Ectodermal cell (in vitro differentiated cells): ENCODE data around the gene PRKD2.
A peak's percentile ranks its signal among the peaks of the same experiment; 100 is the strongest.
"Not testable (repeated sequence)": the region's sequence is repeated elsewhere in the genome, so short reads cannot be mapped to it uniquely, and the experiment has no call there.

Experiments
- H3K27ac ChIP-seq: 2 replicates; pipeline ENCODE4 v1.7.0; 2013; ENCODE audit warnings: mild to moderate bottlenecking, low read depth, low read length; ENCODE audit not compliant: insufficient read depth, poor library complexity, severe bottlenecking
- H3K27me3 ChIP-seq: 2 replicates; pipeline ENCODE4 v1.7.0; 2013; ENCODE audit warnings: mild to moderate bottlenecking, low read length; ENCODE audit not compliant: insufficient read depth, control insufficient read depth, poor library complexity, severe bottlenecking
- H3K36me3 ChIP-seq: one replicate; pipeline ENCODE4 v1.7.0; 2013; ENCODE audit warnings: low read length; ENCODE audit not compliant: control insufficient read depth, insufficient read depth
- H3K4me1 ChIP-seq: one replicate; pipeline ENCODE4 v1.7.0; 2013; ENCODE audit warnings: low read length; ENCODE audit not compliant: control insufficient read depth, insufficient read depth
- H3K4me3 ChIP-seq: 2 replicates; pipeline ENCODE4 v1.7.0; 2013; ENCODE audit warnings: low read depth, low read length, control low read depth; ENCODE audit not compliant: insufficient read depth
- H3K9me3 ChIP-seq: 2 replicates; pipeline ENCODE4 v1.7.0; 2013; ENCODE audit warnings: mild to moderate bottlenecking, low read length, moderate library complexity; ENCODE audit not compliant: control insufficient read depth
- WGBS, 2 experiments: methylation state at CpG; one replicate each; pipeline ENCODE4 v1.1.7; 2013; ENCODE audit warnings: missing lambda C conversion rate in 2 of 2; 5-methylcytosine and 5-hydroxymethylcytosine counted together

Gene PRKD2

DNA sequence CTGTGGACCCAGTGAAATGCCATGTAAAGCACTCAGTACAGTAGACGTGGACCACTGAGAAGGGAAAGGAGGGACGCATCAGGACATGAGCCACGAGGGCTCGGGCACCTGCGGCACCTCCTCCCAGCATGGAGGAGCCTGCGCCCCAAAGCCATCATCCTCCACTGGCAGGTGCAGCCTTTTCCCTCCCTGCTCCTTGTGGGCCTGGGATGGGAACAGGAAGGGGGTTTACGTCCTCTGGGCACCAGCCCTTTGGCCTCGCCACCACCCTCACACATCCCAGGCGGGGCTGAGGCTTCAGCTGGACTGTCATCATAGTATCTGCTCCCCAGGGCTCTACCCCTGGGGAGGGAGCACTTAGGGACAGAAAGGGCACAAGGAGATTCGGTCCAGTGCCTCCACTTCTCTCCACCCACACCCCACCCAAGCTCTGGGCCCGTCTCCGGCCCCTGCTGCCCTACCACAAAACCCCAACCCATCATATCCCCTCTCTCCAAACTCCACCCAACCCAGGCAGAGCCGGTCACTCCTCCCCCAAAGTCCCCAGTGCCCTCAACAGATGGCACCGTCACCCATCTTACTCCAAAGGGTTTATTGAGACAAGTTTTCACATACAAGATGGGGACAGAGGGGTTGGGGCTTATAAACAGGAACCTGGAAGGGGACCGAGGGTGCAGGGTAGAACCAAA, 2.2 kb upstream of the PRKD2 start:
- peaks cover 14% of the 10 kb centered on the region for H3K4me1 ChIP-seq
- H3K27ac ChIP-seq: no peak overlapping the region
- no peak overlapping the region for H3K4me3 ChIP-seq
- WGBS, 2 experiments: 90% methylated on average over 15 of the region's 15 CpGs
- no peaks in the 10 kb centered on the region for H3K27me3 ChIP-seq
- no peaks in the 10 kb centered on the region for H3K9me3 ChIP-seq
- peaks cover 26% of the 10 kb centered on the region for H3K36me3 ChIP-seq

DNA sequence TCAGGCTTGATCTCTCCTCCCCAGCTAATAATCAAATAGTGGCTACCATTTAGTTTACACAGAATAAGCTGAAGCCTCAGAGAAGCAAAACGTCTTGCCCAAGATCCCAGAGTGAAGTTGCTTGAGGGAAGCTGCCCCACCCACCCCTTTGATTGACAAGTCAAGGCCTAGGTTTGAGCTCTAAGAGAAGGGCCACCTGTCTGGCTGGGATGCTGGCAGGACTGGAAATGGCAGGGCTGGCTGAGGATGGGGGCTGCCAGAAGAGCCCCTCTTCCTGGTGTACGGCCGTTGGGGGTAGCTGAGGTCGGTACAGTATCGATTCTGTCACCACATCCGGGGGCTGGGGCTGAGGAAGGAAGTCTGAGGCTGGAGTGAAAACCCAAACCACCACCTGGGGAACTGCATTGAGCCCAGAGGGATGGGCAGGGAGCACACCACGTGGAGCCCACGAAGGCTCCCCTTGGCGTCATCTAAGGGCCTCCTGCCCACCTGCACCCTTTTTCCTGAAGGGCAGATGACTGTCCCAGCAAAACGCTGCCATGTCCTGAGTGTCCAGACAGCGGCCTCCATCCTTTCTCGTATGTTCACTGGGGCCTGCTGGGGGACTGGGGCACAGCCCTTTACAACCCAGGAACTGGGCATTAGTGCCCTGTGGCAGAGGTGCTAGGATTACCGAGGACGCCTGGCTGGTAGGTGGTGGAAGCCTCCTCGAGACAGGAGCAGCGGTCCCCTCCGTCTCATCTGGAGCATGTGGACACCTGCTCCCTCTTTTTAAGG, 1.4 kb upstream of the PRKD2 start:
- peaks cover 14% of the 10 kb centered on the region for H3K4me1 ChIP-seq
- H3K4me3 ChIP-seq: no peak overlapping the region
- H3K27ac ChIP-seq: no peak overlapping the region
- WGBS, 2 experiments: 81 to 82% methylated on average over 17 of the region's 17 CpGs
- peaks cover 18% of the 10 kb centered on the region for H3K36me3 ChIP-seq
- H3K9me3 ChIP-seq: no peaks in the 10 kb centered on the region
- no peaks in the 10 kb centered on the region for H3K27me3 ChIP-seq

DNA sequence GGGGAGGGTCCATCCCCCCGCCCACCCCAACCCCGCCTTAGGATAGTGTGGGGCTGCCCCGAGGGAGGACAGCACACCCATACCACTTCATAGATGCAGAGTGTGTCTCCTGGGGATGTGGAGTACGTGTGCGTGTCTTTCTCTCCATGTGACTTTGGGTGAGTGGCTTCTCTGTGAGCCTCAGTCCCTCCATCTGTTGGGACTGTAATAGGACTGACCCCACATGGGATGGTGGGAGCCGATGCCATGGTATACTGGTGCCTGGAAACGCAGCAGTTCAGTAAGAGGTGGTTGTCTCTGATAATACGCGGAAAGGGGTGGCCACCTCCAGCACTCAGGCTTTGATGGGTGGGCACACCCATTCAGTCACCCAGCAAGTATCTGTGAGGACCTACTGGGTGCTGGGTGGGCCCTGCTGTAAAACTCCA, 816 bp upstream of the PRKD2 start:
- Histone ChIP-seq H3K36me3 (peaks cover 12% of the 10 kb centered on the region), H3K9me3 (no peaks in the 10 kb centered on the region)

DNA sequence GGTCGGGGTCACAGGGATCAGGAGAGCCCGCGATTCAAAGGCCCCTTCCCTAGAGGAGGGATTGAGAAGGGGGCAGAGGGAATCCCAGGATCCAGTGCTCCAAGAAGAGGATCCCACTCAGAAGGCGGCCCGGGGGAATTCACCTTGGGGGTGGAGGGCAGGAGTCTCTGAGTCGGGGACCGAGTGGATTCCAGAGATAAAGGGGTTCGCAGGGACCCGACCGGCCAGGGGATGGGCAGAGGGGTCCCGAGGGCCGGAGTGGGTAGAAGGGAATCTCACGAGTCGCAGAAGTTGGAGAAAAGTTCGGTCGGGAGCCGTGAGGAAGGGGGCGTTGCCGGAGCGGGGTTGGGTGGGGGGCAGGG, 261 bp downstream of the PRKD2 start:
- Histone ChIP-seq H3K36me3 (peaks cover 8% of the 10 kb centered on the region), H3K4me3 (peak overlapping the region; percentile 82), H3K27me3 (no peaks in the 10 kb centered on the region), H3K4me1 (peaks cover 14% of the 10 kb centered on the region), H3K9me3 (no peaks in the 10 kb centered on the region), H3K27ac (peak overlapping the region; percentile 63)
- 0% methylated on average over 20 of the region's 20 CpGs for WGBS, 2 experiments

More for the DNA sequence above, 816 bp upstream of the PRKD2 start:
- Histone ChIP-seq H3K27ac (no peak overlapping the region), H3K4me3 (peak overlapping the region; percentile 82), H3K4me1 (peaks cover 14% of the 10 kb centered on the region), H3K27me3 (no peaks in the 10 kb centered on the region)
- WGBS, 2 experiments: 63 to 68% methylated on average over 6 to 9 of the region's 9 CpGs

DNA sequence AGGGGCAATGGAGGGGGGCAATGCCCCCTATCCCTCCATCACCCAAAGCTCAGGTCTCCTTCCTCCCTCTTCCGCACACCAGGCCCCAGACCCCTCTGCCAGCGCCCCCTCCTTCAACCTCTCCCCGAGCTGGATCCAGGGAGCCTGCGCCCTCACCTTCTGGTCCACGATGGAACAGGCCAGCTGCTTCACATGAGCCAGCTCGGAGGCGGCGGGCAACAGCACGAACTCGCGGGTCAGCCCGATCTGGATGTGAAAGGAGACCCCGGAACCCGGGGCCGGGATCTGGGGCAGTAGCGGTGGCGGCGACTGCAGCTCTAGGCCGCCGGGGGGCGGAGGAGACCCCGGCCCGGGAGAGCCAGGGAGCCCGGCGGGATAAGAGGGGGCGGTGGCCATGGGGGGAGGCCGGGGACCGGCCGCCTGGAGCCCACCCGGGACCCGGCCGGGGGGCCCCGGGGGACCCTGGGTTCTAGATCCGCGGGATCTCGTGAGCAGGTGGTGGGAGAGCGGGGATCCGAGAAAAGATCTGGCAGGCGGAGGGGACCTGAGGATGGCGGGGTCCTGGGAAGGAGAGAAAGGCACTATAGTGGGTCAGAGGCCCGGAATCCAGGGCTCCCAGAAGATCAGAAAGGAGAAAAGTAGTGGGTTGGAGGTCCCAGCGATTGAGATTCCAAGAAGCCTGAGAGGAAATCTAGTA, 791 bp downstream of the PRKD2 start:
- Histone ChIP-seq H3K36me3 (peaks cover 2% of the 10 kb centered on the region), H3K27me3 (no peaks in the 10 kb centered on the region), H3K27ac (peak overlapping the region; percentile 63), H3K4me1 (peaks cover 14% of the 10 kb centered on the region), H3K9me3 (no peaks in the 10 kb centered on the region), H3K4me3 (peak overlapping the region; percentile 82)
- 1% methylated on average over 42 of the region's 42 CpGs for WGBS, 2 experiments

DNA sequence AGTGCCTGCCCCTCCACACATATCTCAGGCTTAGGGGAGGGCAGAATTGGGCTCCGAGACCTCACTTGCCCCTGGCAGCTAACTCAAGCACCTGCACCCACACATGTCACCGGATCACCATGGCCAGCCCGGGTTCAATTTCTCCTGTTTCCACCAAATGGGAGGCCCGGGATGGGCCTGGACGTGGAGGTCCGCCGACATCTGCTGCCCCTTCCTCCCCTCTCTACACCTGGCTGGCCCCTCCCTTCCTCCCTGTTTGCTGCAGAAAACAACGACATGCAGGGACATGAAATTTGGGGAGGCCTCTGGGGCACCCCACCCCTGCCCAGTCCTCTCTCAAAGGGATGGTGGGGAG, 1.3 kb downstream of the PRKD2 start:
- no peaks in the 10 kb centered on the region for H3K36me3 ChIP-seq
- no peaks in the 10 kb centered on the region for H3K9me3 ChIP-seq
- H3K4me3 ChIP-seq: peak overlapping the region; percentile 82
- no peak overlapping the region for H3K27ac ChIP-seq
- no peaks in the 10 kb centered on the region for H3K27me3 ChIP-seq
- H3K4me1 ChIP-seq: peaks cover 14% of the 10 kb centered on the region
- 13 to 14% methylated on average over 8 of the region's 8 CpGs for WGBS, 2 experiments

DNA sequence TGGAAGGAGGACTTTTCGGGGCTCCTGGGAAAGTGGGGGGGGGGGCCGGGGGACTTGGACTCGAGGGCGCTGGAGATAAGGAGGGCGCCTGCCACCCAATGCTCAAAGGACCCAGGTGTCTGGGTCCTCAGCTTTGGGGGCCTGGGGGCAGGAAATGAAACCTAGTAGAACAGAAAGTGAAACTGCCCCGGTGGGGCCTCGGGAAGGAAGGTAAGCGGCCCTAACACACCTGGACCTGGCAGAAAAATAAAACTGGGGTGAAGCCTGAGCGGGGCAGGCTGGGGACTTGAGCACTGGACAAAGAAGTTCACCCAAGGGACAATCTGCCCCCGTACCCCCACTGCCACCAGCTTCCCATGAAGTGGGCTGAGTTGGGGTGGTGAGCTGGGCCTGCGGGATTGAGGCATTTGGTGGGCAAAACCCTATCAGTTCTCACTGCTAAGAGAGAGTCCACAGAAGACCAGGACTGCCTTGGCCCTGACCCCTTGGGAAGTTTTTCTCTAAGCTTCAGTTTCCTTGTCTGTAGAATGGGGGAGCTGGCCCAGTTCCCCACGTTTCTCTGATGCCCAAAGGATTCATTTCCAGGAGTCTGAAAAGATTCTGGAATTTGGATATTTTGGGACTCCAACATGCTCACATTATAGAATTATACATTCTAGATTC, 2.3 kb downstream of the PRKD2 start:
- Histone ChIP-seq H3K4me1 (peaks cover 14% of the 10 kb centered on the region), H3K27ac (no peak overlapping the region), H3K9me3 (no peaks in the 10 kb centered on the region), H3K27me3 (no peaks in the 10 kb centered on the region), H3K36me3 (peaks cover 2% of the 10 kb centered on the region), H3K4me3 (peak overlapping the region; percentile 61)
- WGBS, 2 experiments: 21 to 26% methylated on average over 12 of the region's 12 CpGs

DNA sequence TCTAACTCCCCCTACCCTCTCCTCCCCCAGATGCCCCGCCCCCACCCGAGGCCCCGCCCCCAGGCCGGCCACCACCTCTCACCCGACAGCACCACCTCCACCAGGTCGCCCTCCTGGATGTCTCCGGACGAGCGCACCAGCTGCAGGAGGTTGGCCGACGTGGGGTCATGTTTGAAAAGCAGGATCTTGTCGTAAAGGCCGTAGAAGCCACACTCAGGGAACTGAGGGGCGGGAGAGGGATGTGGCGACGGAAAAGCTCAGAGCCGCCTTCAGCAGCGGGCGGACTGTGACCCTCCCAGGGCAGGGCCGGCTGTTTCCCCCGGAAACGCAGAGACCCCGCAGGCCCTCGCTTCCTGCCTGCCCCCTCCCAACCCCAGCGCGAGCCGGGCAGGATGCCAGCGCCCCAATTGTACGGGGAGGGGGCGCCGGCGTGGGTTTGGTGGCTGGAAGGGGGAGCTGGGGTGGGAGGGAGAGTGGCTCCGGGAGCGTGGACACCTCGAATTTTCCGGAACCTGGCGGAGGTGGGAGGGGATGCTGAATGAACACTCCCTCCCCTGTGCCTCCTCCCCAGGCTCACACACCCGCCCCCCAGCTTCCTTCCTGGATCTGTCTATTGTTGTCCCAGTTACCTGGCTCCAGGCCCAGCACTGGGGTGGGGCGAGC, 3.0 kb downstream of the PRKD2 start:
- peaks cover 14% of the 10 kb centered on the region for H3K4me1 ChIP-seq
- H3K9me3 ChIP-seq: no peaks in the 10 kb centered on the region
- 1 to 2% methylated on average over 33 to 36 of the region's 39 CpGs for WGBS, 2 experiments
- no peak overlapping the region for H3K27ac ChIP-seq
- H3K36me3 ChIP-seq: peaks cover 4% of the 10 kb centered on the region
- no peaks in the 10 kb centered on the region for H3K27me3 ChIP-seq
- peak overlapping the region; percentile 61 for H3K4me3 ChIP-seq

DNA sequence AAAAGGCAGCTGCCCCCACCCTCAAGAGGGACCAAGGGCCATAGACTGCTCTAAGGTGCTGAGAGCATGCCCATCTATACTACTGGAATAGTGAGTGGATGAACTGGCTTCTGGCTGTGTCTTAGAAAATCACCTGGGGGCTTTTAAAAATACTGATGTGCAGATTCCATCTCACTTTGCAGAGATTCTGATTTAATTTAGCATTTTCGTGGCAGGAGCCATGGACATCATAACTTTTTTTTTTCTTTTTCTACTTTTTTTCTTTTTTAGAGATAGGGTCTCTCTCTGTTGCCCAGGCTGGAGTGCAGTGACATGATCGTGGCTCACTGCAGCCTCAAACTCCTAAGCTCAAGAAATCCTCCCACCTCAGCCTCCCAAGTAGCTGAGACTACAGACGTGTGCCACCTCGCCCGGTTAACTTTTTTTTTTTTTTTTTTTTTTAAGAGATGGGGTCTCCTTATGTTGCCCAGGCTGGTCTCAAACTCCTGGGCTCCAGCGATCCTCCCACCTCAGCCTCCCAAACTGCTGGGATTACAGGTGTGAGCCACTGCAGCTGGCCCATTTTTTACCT, 4.1 kb downstream of the PRKD2 start:
- not testable (repeated sequence) for H3K9me3 ChIP-seq, H3K36me3 ChIP-seq, H3K27ac ChIP-seq, H3K27me3 ChIP-seq, H3K4me3 ChIP-seq
- peaks cover 14% of the 10 kb centered on the region for H3K4me1 ChIP-seq
- 89 to 93% methylated on average over 6 of the region's 6 CpGs for WGBS, 2 experiments
